SK-N-DZ (cell line): Measurements from ENCODE around the gene HOMER1. TPM values are rescaled to one million over a fixed set of nuclear protein-coding genes. Genes with fewer than 3 reads are reported as not detected.
A peak's percentile ranks its signal among the peaks of the same experiment; 100 is the strongest.

Source experiments
- DNase-seq: peaks from one replicate; pipeline ENCODE4 v3.0.0-alpha.2; 2015; ENCODE audit warnings: low spot score
- polyA plus RNA-seq, 2 experiments: library from polyadenylated mRNA; depleted of rRNA; stranded (reverse); fragments of >200 nt; gene quantifications; 2 replicates each; pipeline ENCODE4 v1.2.3, GENCODE V29; 2014

HOMER1 gene
- 5.9 and 7.5 TPM in 2 replicates for polyA plus RNA-seq (2014; cell fraction: cytosol; rRNA removed)
- polyA plus RNA-seq (2014; cell fraction: nucleus; rRNA removed) = 4.1 and 7.0 TPM in 2 replicates

GRCh38 chr5:79513704-79514390, at the start of gene HOMER1:
Gene HOMER1, minus strand, starts transcription at chr5:79514134. Its CDS starts 1,360 bp downstream, at chr5:79512774.
- peak; percentile 80 for DNase-seq

- DNase-seq = no peak
Observed at GRCh38 chr5:79563247-79563590, 49.3 kb upstream of the HOMER1 start.

DNA sequence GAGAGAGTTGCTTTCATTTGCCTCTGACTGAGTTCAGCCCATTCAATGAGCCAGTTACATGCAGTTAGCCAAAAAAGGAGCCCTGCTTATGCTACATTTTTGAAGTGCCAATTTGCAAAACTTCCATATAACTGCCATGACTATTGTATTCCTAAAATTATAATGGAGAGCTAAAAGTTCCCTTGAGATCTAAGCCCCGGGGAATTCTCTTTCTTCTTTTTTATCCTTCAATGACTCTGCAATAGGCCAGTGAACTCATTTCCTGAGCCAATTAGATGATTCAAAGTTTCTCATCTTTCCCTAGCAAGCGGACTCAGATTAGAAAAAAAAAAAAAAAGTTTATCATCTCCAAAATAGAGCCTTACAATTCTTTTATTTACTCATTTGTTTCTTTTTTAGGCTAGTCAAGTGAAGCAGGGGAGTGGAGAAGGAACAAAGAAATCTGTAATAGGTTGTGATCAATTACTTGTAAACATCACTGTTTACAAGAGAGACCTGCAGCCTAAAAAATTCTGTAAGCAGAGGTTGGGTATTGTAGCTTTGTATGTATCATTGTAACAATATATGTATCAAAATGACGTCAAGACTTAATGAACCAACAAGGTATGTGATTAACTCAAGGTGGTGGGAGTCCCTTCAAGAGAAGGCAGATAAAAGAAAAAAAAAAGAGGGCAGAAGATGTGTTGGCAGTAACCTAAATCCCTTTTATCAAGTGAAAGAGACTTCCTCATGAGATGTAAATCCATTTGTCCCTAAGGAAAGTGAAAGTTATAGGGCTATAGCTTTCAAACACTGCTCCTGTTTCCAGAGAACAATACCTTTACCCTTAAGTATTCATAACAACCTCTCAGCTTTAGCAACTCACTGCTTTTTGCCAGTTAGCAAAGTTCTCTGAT, 48.7 kb upstream of the HOMER1 start:
- no peak for DNase-seq

- no peak for DNase-seq
Observed at GRCh38 chr5:79561525-79561893, 47.6 kb upstream of the HOMER1 start.

DNA sequence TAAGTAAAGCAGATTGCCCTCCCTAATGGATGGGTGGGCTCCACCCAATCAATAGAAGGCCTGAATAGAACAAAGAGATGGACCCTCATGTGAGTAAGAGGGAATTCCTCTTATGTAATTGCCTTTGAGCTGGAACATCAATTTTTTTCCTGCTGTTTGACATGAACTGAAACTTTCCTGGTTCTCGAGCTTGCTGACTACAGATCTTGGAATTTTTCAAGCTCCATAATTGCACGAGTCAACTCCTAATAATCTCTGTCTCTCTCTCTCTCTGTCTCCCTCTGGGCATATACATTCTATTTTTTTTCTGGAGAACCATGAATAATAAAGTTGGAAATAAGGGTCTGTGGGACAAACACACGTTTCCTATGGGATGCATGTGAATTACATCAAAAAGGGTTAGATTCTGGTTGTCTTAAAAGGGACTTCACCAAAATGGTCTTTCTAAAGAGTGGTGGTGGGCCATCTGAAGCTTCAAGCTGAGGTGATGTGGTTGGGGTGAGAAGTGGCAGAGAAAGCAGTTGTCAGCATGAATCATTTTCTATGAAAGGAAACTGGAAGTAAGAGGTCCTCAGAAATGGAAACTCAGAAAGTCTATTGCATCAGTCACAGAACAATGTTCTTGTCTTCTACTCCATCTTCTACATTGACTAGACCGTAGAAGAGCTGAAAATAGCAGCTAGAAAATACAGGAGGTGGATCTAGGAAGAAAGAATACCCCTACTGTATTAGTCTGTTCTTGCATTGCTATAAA, 47.0 kb upstream of the HOMER1 start:
- DNase-seq = no peak

GRCh38 chr5:79555418-79555817, 41.5 kb upstream of the HOMER1 start:
- DNase-seq = no peak

DNA sequence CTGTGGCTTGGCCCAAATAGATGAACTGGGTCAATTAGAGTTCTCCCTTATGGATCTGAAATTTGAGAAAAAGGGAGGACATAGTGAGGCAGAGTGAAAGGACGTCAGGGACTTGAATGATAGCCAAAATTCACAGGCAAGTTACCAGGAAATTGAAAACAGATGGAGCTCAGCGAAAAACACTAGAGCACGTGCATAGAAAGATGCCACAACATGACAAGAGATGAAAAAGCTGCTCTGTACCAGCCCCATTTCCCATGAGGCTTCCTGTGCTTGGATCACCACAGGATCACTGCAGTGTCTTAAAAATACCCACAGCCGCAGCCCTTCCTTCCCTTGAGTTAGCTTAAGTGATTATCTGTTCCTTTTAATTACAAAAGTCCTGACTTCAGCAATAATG, 39.0 kb upstream of the HOMER1 start:
- DNase-seq = peak; percentile 26

DNA sequence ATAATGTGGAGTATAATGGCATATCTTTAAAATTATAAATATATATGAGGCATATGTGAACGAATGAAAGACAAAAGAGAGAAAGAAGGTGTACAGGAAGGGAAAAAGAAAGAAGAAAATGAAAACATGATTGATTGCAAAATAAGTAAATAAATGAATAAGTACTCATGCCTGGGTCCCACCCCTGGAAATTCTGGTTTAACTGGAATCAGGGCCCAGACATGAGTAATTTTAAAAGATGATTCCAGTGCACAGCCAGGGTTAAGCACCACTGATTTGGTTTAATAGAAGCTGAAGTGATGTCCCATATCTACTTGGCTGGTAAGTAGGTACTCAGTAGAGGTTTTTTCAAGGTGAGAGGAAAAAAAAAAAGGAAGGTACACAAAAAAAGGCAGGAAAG, 34.0 kb upstream of the HOMER1 start:
- DNase-seq = no peak

DNA sequence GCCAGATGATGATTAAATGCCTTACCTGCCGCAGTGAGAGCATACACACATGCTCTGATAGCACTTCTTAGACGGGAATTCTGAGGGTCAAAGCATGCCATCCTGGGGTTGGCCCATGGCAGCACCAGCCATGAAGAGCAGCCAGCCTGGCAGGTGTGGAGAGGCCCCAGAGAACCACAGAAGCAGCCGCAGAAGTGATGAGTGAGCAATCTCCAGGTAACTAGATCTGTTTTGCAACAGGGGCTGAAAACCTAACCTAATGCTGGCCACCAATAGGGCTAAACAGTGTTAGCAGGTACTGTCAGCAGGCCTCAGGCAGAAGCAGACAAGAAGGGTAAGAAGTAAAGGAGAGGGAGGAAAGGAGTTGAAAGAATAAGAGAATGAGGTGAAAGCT, 33.5 kb upstream of the HOMER1 start:
- DNase-seq = no peak

DNA sequence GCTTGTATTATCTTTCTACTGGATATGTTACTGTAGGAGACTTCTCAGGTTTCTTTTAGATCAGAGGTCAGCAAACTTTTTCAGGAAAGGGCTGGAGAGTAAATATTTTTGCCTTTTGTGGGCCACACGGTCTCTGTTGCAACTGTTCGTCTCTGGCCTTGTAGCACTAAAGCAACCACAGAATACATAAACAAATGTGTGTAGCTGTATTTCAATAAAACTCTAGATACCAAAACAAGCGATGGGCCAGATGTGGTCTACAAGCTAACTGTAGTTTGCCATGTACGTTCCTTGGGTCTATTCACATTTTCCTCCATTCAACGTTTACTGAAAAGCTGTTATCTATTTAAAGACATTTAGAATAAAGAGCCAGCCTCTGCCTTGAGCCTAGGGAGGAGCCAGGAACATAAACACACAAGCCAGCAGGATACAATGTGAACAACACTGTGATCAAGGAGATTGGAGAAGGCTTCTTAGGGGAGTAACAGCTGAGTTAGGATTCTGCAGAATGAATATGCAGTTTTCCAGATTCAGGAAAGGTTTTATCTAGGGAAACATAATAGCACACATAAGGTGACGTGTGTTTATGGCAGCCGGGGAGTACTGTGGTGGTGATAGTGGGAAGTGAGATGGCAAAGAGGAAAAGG, 33.0 kb upstream of the HOMER1 start:
- DNase-seq = no peak

- DNase-seq = no peak
Observed at GRCh38 chr5:79544131-79544530, 30.2 kb upstream of the HOMER1 start.

DNA sequence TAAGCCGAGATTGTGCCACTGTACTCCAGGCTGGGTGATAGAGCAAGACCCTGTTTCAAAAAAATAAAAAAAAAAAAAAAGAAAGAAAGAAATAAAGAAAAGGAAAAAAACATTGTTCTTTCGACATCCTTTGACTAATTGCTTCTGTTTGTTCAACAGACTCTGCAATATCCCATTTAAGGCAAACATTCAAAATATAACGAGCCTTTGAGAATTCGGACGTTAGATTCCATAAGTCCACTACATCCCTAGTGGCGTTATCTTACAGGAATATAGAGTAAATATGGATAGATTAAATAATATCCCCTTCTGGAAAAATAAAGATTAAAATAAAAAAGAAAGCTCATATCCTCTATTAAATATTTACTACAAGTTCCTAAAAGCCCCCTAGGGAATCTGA, 27.0 kb upstream of the HOMER1 start:
- DNase-seq = no peak

GRCh38 chr5:79536193-79536906, 22.4 kb upstream of the HOMER1 start:
- DNase-seq = no peak

DNA sequence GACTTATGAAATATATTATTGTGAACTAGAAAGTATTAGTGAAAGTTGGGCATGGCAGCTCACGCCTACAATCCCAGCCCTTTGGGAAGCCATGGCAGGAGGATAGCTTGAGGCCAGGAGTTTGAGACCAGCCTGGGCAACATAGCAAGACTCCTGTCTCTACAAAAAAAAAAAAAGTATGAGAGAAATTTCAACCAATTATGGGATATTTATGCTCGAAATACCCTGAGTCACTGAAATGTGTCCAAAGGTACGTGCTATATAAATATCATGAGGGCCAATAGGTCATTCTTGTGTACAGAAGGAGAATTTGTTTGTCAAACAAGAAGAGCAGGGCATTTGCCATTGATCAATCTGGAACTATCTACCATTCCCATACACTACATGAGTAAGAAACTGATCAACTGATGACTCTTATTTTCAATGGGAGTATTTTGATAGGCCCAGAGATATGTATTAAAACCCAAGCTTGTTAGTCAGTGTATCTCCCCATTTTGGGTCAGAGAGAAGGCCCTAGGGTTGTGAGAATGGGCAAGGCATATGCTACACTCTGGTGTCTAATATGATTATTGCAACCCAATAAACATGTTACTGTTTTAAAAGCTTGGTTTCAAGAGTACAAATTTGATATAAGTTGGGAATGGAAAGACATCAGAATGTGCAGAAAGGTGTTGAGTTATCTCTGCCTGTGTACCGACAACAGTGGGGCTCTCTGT, 21.7 kb upstream of the HOMER1 start:
- DNase-seq = no peak

- no peak for DNase-seq
Observed at GRCh38 chr5:79529110-79529509, 15.2 kb upstream of the HOMER1 start.

- DNase-seq = no peak
Observed at GRCh38 chr5:79527431-79527830, 13.5 kb upstream of the HOMER1 start.

DNA sequence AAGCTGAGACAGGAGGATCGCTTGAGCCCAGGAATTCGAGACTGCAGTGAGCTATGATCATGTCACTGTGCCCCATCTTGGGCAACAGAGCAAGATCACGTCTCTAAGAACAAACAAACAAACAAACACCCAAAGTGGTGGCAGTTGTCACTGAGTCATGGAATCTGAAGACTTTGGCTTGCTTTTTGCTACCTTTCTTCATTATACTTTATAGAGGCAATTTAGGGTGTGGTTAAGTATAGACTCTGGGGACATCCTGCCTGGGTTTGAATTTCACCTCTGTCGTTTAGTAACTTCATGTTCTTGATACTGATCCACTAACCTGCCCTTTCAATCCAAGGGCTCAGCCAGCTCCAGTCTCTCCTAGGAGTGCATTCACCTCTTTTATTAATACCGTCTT, 13.0 kb upstream of the HOMER1 start:
- no peak for DNase-seq

DNA sequence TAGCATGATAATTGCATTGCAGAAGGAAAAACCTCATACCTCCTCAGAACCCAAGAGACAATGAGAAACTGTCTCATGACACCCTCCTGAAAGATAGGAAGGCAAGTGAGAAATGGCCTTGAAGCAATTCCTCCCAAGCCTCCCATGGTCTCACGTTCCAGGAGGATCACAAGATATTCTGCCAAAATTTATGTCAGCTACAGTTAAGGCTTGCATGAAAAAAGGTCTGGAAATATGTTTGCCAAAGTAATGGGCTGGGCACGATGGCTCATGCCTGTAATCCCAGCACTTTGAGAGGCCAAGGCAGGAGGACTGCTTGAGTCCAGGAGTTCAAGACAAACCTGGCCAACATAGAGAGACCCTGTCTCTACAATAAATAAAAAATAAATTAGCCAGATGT, 12.6 kb upstream of the HOMER1 start:
- no peak for DNase-seq

GRCh38 chr5:79521156-79521555, 7.2 kb upstream of the HOMER1 start:
- DNase-seq = no peak

DNA sequence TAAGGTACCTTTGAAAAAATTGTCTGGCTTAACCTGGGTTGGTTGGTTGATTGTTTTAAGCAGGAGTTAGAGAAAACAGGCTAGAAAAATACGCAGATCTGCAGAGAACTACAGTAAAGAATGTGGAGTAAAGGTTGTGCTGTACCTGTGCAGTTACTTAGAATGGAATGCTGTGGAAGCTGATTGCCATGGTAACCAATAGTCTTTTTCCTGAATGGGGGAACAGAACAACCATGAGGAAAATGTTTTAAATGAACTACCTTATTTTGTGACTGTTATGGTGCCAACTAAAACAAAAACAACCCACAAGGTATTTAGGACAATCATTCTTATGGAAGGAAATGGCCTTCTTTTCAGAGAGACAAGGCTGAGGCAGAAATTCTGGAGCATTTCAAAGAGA, 4.8 kb upstream of the HOMER1 start:
- DNase-seq = no peak
